Fibroblast of mammary gland (primary cell): ENCODE measurements around the gene INPP5B.

ENCODE experiments used
- DNase-seq: peaks from one replicate; pipeline ENCODE4 v3.0.0-alpha.2; 2010; ENCODE audit warnings: low read depth
- H3K4me3 ChIP-seq: 2 replicates; pipeline ENCODE4 v1.5.1; 2011; ENCODE audit warnings: low read depth, mild to moderate bottlenecking, low read length, moderate library complexity; ENCODE audit not compliant: control insufficient read depth
- CTCF ChIP-seq: conservative IDR thresholded peaks from 2 replicates; pipeline ENCODE4 v1.5.1; 2011; ENCODE audit warnings: low read depth, low read length, inconsistent platforms; ENCODE audit not compliant: control insufficient read depth, insufficient read depth

Gene INPP5B

GRCh38 chr1:37841652-37842051 lies 105.2 kb downstream of the INPP5B start:
- TF ChIP-seq CTCF: no peak
- DNase-seq: no peak
- no peak overlapping the region for H3K4me3 ChIP-seq

- TF ChIP-seq CTCF: no peak
- DNase-seq: no peak
- no peak overlapping the region for H3K4me3 ChIP-seq
These were observed 106.1 kb downstream of the INPP5B start for GRCh38 chr1:37840711-37841110.

GRCh38 chr1:37839676-37840075 lies 107.2 kb downstream of the INPP5B start:
- TF ChIP-seq CTCF: no peak

GRCh38 chr1:37836788-37837187 lies 110.1 kb downstream of the INPP5B start:
- no peak for DNase-seq
- no peak overlapping the region for H3K4me3 ChIP-seq
- TF ChIP-seq CTCF: no peak

More at GRCh38 chr1:37839676-37840075, 107.2 kb downstream of the INPP5B start:
- no peak overlapping the region for H3K4me3 ChIP-seq
- DNase-seq: no peak

- no peak for TF ChIP-seq CTCF
- no peak overlapping the region for H3K4me3 ChIP-seq
- no peak for DNase-seq
These were observed 115.0 kb downstream of the INPP5B start for GRCh38 chr1:37831809-37832208.

GRCh38 chr1:37831109-37831508 lies 115.7 kb downstream of the INPP5B start:
- H3K4me3 ChIP-seq: no peak overlapping the region
- DNase-seq: no peak
- no peak for TF ChIP-seq CTCF

GRCh38 chr1:37828410-37829074 lies 118.3 kb downstream of the INPP5B start:
- no peak for DNase-seq

More at GRCh38 chr1:37828410-37829074, 118.3 kb downstream of the INPP5B start:
- no peak for TF ChIP-seq CTCF
- no peak overlapping the region for H3K4me3 ChIP-seq
